PFSK-1 (cell line): Measurements from ENCODE around the gene ENTPD2.

Experiments
- FOXP2 ChIP-seq: optimal IDR thresholded peaks from 2 replicates; pipeline ENCODE3; 2011; ENCODE audit warnings: borderline replicate concordance, control low read depth, inconsistent platforms; ENCODE audit not compliant: insufficient read depth; ENCODE audit errors: extremely low read length, extremely low read depth
- POLR2AphosphoS5 ChIP-seq: IDR thresholded peaks from 2 replicates; pipeline ENCODE4 v1.6.1; 2012; ENCODE audit warnings: low read depth, mild to moderate bottlenecking, control low read depth, low read length, moderate library complexity
- REST ChIP-seq, 2 experiments: IDR thresholded peaks; 2 replicates each; pipeline versions ENCODE4 v1.6.1 to v1.8.0; 2011 to 2012; ENCODE audit warnings: low read depth in 2 of 2, low read length in 2 of 2, control low read depth in 1 of 2, inconsistent platforms in 1 of 2, mild to moderate bottlenecking in 1 of 2, moderate library complexity in 1 of 2; ENCODE audit not compliant: insufficient read depth in 1 of 2
- SIN3A ChIP-seq: IDR thresholded peaks from 2 replicates; pipeline ENCODE4 v1.6.1; 2012; ENCODE audit warnings: mild to moderate bottlenecking, low read length, moderate library complexity, borderline replicate concordance; ENCODE audit not compliant: insufficient read depth
- TAF1 ChIP-seq: IDR thresholded peaks from 2 replicates; pipeline ENCODE4 v1.6.1; 2012; ENCODE audit warnings: low read length, control low read depth, borderline replicate concordance; ENCODE audit not compliant: insufficient read depth

The ENTPD2 gene

GRCh38 chr9:137017071-137017470 is 36.8 kb downstream of the ENTPD2 start:
- TF ChIP-seq POLR2AphosphoS5 = no peak
- TF ChIP-seq TAF1 = no peak
- no peak for TF ChIP-seq SIN3A
- no peak for TF ChIP-seq FOXP2
- no peak for TF ChIP-seq REST (IDR thresholded peaks at IDR 0.05; ENCODE audit: insufficient read depth in 1 of 2, low read depth in 2 of 2, low read length in 2 of 2)

GRCh38 chr9:137016436-137016835 is 37.4 kb downstream of the ENTPD2 start:
- TF ChIP-seq SIN3A = no peak
- TF ChIP-seq POLR2AphosphoS5 = no peak
- TF ChIP-seq REST (IDR thresholded peaks at IDR 0.05; ENCODE audit: insufficient read depth in 1 of 2, low read depth in 2 of 2, low read length in 2 of 2) = no peak
- no peak for TF ChIP-seq TAF1
- TF ChIP-seq FOXP2 = no peak

GRCh38 chr9:137015976-137016375 is 37.9 kb downstream of the ENTPD2 start:
- TF ChIP-seq SIN3A (no peak), REST (IDR thresholded peaks at IDR 0.05; ENCODE audit: insufficient read depth in 1 of 2, low read depth in 2 of 2, low read length in 2 of 2) (no peak), FOXP2 (no peak), POLR2AphosphoS5 (no peak), TAF1 (no peak)

- TF ChIP-seq POLR2AphosphoS5 (no peak), FOXP2 (no peak), REST (IDR thresholded peaks at IDR 0.05; ENCODE audit: insufficient read depth in 1 of 2, low read depth in 2 of 2, low read length in 2 of 2) (no peak), TAF1 (no peak), SIN3A (no peak)
These were observed 38.3 kb downstream of the ENTPD2 start for GRCh38 chr9:137015540-137015930.
